Adrenal gland (tissue), 5 donors: ENCODE results near the gene AFAP1.

ENCODE experiments used
- CTCF ChIP-seq, 6 experiments: fragments of 450-650 bp in 4 of 6; fragments of 200-600 bp in 2 of 6; sonication (generic) in 1 of 6; IDR thresholded peaks; 1 replicate in 5 of 6; 2 replicates in 1 of 6; pipeline versions ENCODE4 v1.5.1 to v1.8.0; 2016 to 2021; ENCODE audit warnings: antibody characterized with exemption in 6 of 6, mild to moderate bottlenecking in 2 of 6, moderate library complexity in 1 of 6
- POLR2A ChIP-seq, 2 donors: fragments of 450-650 bp; IDR thresholded peaks; one replicate each; pipeline ENCODE4 v1.6.1; 2017; ENCODE audit warnings: antibody characterized with exemption in 2 of 2, mild to moderate bottlenecking in 2 of 2, moderate library complexity in 1 of 2
- donor health status: DM: no; HTN: no; CAD: no.

DNA sequence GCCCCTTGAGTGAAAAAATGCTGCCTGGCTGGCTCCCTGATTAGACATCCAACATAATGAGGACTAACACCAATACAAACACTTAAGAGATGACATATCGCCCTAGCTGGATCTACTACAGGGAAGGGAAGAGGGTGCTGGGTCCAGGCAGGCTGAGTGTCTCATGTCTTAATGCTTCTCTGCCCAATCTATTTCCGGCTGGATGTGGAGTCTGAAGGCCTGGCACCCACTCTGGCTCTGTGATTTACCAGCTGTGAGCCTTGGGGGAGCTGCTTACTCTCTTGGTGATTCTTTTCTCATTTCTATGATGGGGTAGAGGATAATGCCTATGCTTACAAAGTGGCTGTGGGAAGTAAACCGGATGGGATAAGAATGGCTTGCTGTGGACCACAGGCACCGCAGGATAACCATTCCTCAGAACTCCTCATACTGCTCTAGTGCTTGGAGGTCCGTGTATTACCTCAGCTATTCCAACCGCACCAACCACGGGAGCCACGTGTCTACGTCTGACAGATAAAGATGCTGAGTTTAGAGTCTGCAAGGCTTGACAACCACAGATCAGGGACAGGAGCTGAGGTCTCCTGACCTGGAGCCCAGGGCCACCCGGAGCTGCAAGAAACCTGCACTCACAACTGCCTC, 161.7 kb downstream of the AFAP1 start:
- TF ChIP-seq CTCF (IDR thresholded peaks at IDR 0.05) (no peak), POLR2A (IDR thresholded peaks at IDR 0.05) (no peak)
